HL-60 (cell line): ENCODE data around the gene USH2A.

ENCODE experiments used
- DNase-seq, 2 experiments: peaks; one replicate each; pipeline ENCODE4 v3.0.0-alpha.2; 2010 to 2020; ENCODE audit warnings: low read depth in 1 of 2, low spot score in 1 of 2
- H3K27ac ChIP-seq: fragments of 250-450 bp; sonication (Bioruptor Pico); replicated peaks from 2 replicates; pipeline ENCODE4 v1.5.1; 2020; ENCODE audit warnings: mild to moderate bottlenecking, moderate library complexity
- H3K27me3 ChIP-seq: fragments of 250-450 bp; sonication (Bioruptor Pico); 2 replicates; pipeline ENCODE4 v1.5.1; 2021; ENCODE audit warnings: mild to moderate bottlenecking, moderate library complexity; ENCODE audit not compliant: insufficient read depth, poor library complexity, severe bottlenecking
- H3K4me3 ChIP-seq: replicated peaks from 2 replicates; pipeline ENCODE4 v1.5.1; 2011; ENCODE audit warnings: mild to moderate bottlenecking, control low read depth, low read length; ENCODE audit not compliant: insufficient read depth
- CTCF ChIP-seq: IDR thresholded peaks from one replicate; pipeline ENCODE4 v1.5.1; 2011; ENCODE audit warnings: low read length, control low read depth, inconsistent platforms; ENCODE audit not compliant: insufficient read depth
- GABPA ChIP-seq: IDR thresholded peaks from 2 replicates; pipeline ENCODE4 v1.6.1; 2012; ENCODE audit warnings: low read depth
- POLR2AphosphoS5 ChIP-seq: IDR thresholded peaks from 2 replicates; pipeline ENCODE4 v1.6.1; 2012; ENCODE audit warnings: low read depth
- REST ChIP-seq: IDR thresholded peaks from 2 replicates; pipeline ENCODE4 v1.6.1; 2012; ENCODE audit warnings: low read depth; ENCODE audit not compliant: insufficient replicate concordance
- SPI1 ChIP-seq: IDR thresholded peaks from 2 replicates; pipeline ENCODE4 v1.6.1; 2012; ENCODE audit warnings: low read depth, mild to moderate bottlenecking, borderline replicate concordance

USH2A gene

GRCh38 chr1:215612391-215612790 lies 810.9 kb downstream of the USH2A start:
- no peak overlapping the region for H3K27ac ChIP-seq
- no peak for DNase-seq
- no peak for TF ChIP-seq CTCF
- no peak overlapping the region for H3K4me3 ChIP-seq
- H3K27me3 ChIP-seq = no peaks in the 10 kb centered on the region

GRCh38 chr1:215608646-215609045 lies 814.6 kb downstream of the USH2A start:
- TF ChIP-seq POLR2AphosphoS5 (no peak), SPI1 (no peak), REST (no peak), CTCF (no peak), GABPA (no peak)
- DNase-seq = no peak
- no peak overlapping the region for H3K4me3 ChIP-seq
- H3K27ac ChIP-seq = no peak overlapping the region
- H3K27me3 ChIP-seq = no peaks in the 10 kb centered on the region

GRCh38 chr1:215607412-215607811 lies 815.8 kb downstream of the USH2A start:
- H3K4me3 ChIP-seq = no peak overlapping the region
- H3K27me3 ChIP-seq = no peaks in the 10 kb centered on the region
- no peak overlapping the region for H3K27ac ChIP-seq
- no peak for DNase-seq
- TF ChIP-seq SPI1 (no peak), GABPA (no peak), REST (no peak)

GRCh38 chr1:215606564-215607168 lies 816.6 kb downstream of the USH2A start:
- no peak for DNase-seq
- Histone ChIP-seq H3K4me3 (no peak overlapping the region), H3K27ac (no peak overlapping the region), H3K27me3 (no peaks in the 10 kb centered on the region)
- no peak for TF ChIP-seq REST
- TF ChIP-seq POLR2AphosphoS5 = no peak
- TF ChIP-seq SPI1 = no peak
